HCT116 (cell line): Measurements from ENCODE around the gene CKB. TPM values are rescaled to one million over a fixed set of nuclear protein-coding genes. Genes with fewer than 3 reads are reported as not detected.

Experiments used
- ATAC-seq: fragments of 200-7000 bp; cut with Tn5 transposase; 2 replicates; pipeline ENCODE4 v1.9.1; 2020; ENCODE audit warnings: mild to moderate bottlenecking, moderate library complexity
- BruUV-seq: library from RNA; stranded (reverse); fragments of 400-500 nt; replicated peaks from 2 replicates; lab custom pipeline; 2021; lab: Mats Ljungman, UMichigan
- CTCF ChIA-PET: fragments of 300-600 bp; sonication (Branson Sonifier 250); formaldehyde crosslinking; loops from one replicate; lab custom pipeline; 2021; ENCODE audit warnings: antibody characterized with exemption; lab: Charles Lee
- POLR2A ChIA-PET: fragments of 300-600, 350-600 bp; sonication (Branson Sonifier 250); formaldehyde crosslinking; loops from one replicate; lab custom pipeline; 2021; ENCODE audit warnings: antibody characterized with exemption; lab: Charles Lee
- RAD21 ChIA-PET, 2 experiments: fragments of 300-600 bp; sonication (Branson Sonifier 250); formaldehyde crosslinking; loops; one replicate each; lab custom pipeline; 2023; ENCODE audit warnings: low total read pairs in 2 of 2; ENCODE audit not compliant: uncharacterized antibody in 2 of 2, unreplicated experiment in 2 of 2, low non-redundant PET in 1 of 2; lab: Charles Lee
- DNase-seq: peaks from one replicate; pipeline ENCODE4 v3.0.0-alpha.2; 2010; ENCODE audit warnings: low read depth, low spot score
- H2AFZ ChIP-seq: fragments of 200-600 bp; shearing (Covaris generic), sonication (generic); 2 replicates; pipeline ENCODE4 v1.6.1; 2017; ENCODE audit warnings: low read depth, mixed run types, mixed read lengths, antibody characterized with exemption, low read length; ENCODE audit not compliant: poor library complexity, severe bottlenecking
- H3K27ac ChIP-seq: 2 replicates; pipeline ENCODE4 v1.5.1; 2012; ENCODE audit warnings: low read depth, low read length
- H3K27me3 ChIP-seq: fragments of 200-600 bp; sonication (generic); 2 replicates; pipeline ENCODE4 v1.6.1; 2016; ENCODE audit warnings: mixed run types, low read length, mixed read lengths; ENCODE audit not compliant: insufficient read depth
- H3K36me3 ChIP-seq, 2 experiments: fragments of 200-500 bp in 1 of 2; fragments of 200-600 bp in 1 of 2; sonication (Bioruptor generic) in 1 of 2; sonication (generic) in 1 of 2; 2 replicates each; pipeline versions ENCODE4 v1.5.1 to v1.6.1; 2014 to 2016; ENCODE audit warnings: low read length in 2 of 2, inconsistent platforms in 1 of 2, mixed read lengths in 1 of 2, mixed run types in 1 of 2; ENCODE audit not compliant: insufficient read depth in 2 of 2, control insufficient read depth in 1 of 2
- H3K4me1 ChIP-seq, 2 experiments: fragments of 200-600 bp in 1 of 2; sonication (generic) in 1 of 2; 2 replicates each; pipeline versions ENCODE4 v1.5.1 to v1.6.1; 2012 to 2017; ENCODE audit warnings: low read length in 2 of 2, inconsistent platforms in 1 of 2, mild to moderate bottlenecking in 1 of 2, mixed read lengths in 1 of 2, mixed run types in 1 of 2, moderate library complexity in 1 of 2; ENCODE audit not compliant: insufficient read depth in 2 of 2, control insufficient read depth in 1 of 2
- H3K4me2 ChIP-seq: fragments of 200-600 bp; sonication (generic); 2 replicates; pipeline ENCODE4 v1.6.1; 2017; ENCODE audit warnings: mixed run types, low read length, mixed read lengths
- H3K4me3 ChIP-seq, 2 experiments: fragments of 200-600 bp in 1 of 2; sonication (generic) in 1 of 2; replicated peaks in 1 of 2; 2 replicates each; pipeline ENCODE4 v1.5.1; 2011 to 2016; ENCODE audit warnings: low read length in 2 of 2, control low read depth in 1 of 2, low read depth in 1 of 2, mild to moderate bottlenecking in 1 of 2, mixed read lengths in 1 of 2, mixed run types in 1 of 2
- H3K79me2 ChIP-seq: fragments of 200-600 bp; sonication (generic); 2 replicates; pipeline ENCODE4 v1.6.1; 2017; ENCODE audit warnings: mild to moderate bottlenecking, mixed run types, low read length, moderate library complexity, mixed read lengths; ENCODE audit not compliant: insufficient read depth
- H3K9ac ChIP-seq: fragments of 200-600 bp; sonication (generic); 2 replicates; pipeline ENCODE4 v1.6.1; 2016; ENCODE audit warnings: low read length, mixed read lengths
- H3K9me2 ChIP-seq: fragments of 200-600 bp; sonication (generic), shearing (Covaris generic); 2 replicates; pipeline ENCODE4 v1.6.1; 2017; ENCODE audit warnings: mixed run types, mild to moderate bottlenecking, moderate library complexity; ENCODE audit not compliant: insufficient read depth
- H3K9me3 ChIP-seq, 2 experiments: fragments of 200-500 bp in 1 of 2; fragments of 200-600 bp in 1 of 2; sonication (Bioruptor generic) in 1 of 2; sonication (generic) in 1 of 2; 2 replicates each; pipeline ENCODE4 v1.6.1; 2014 to 2017; ENCODE audit warnings: low read length in 2 of 2, mixed read lengths in 2 of 2, inconsistent platforms in 1 of 2, low read depth in 1 of 2, mild to moderate bottlenecking in 1 of 2, mixed run types in 1 of 2, moderate library complexity in 1 of 2; ENCODE audit not compliant: control insufficient read depth in 1 of 2, insufficient read depth in 1 of 2
- H4K20me1 ChIP-seq: fragments of 200-600 bp; sonication (generic), shearing (Covaris generic); 2 replicates; pipeline ENCODE4 v1.6.1; 2017; ENCODE audit warnings: mixed run types, mild to moderate bottlenecking, moderate library complexity; ENCODE audit not compliant: insufficient read depth
- CEBPB ChIP-seq: IDR thresholded peaks from 2 replicates; pipeline ENCODE4 v1.6.1; 2012; ENCODE audit warnings: low read depth
- EGR1 ChIP-seq: IDR thresholded peaks from 2 replicates; pipeline ENCODE4 v1.6.1; 2012; ENCODE audit warnings: low read depth
- ELF1 ChIP-seq: IDR thresholded peaks from 2 replicates; pipeline ENCODE4 v1.6.1; 2012; ENCODE audit warnings: low read depth, borderline replicate concordance
- EZH2 ChIP-seq: fragments of 200-600 bp; sonication (generic); IDR thresholded peaks from 2 replicates; pipeline ENCODE4 v1.6.1; 2017; ENCODE audit warnings: antibody characterized with exemption, mixed run types
- EZH2phosphoT487 ChIP-seq: fragments of 200-600 bp; IDR thresholded peaks from 2 replicates; pipeline ENCODE4 v1.6.1; 2018; ENCODE audit warnings: antibody characterized with exemption, borderline replicate concordance
- JUND ChIP-seq: IDR thresholded peaks from 2 replicates; pipeline ENCODE4 v1.6.1; 2012
- POLR2A ChIP-seq: IDR thresholded peaks from 2 replicates; pipeline ENCODE4 v1.7.0; 2011; ENCODE audit warnings: borderline replicate concordance; ENCODE audit not compliant: insufficient read depth, insufficient read length; ENCODE audit errors: extremely low read depth
- RAD21 ChIP-seq: IDR thresholded peaks from 2 replicates; pipeline ENCODE4 v1.6.1; 2012; ENCODE audit warnings: low read depth, mild to moderate bottlenecking
- SIN3A ChIP-seq: IDR thresholded peaks from 2 replicates; pipeline ENCODE4 v1.6.1; 2012; ENCODE audit warnings: low read depth
- SP1 ChIP-seq: IDR thresholded peaks from 2 replicates; pipeline ENCODE4 v1.6.1; 2012; ENCODE audit warnings: low read depth
- SRF ChIP-seq: IDR thresholded peaks from 2 replicates; pipeline ENCODE4 v1.6.1; 2012; ENCODE audit warnings: low read depth
- TCF7L2 ChIP-seq: IDR thresholded peaks from 2 replicates; pipeline ENCODE4 v1.7.0; 2011; ENCODE audit warnings: borderline replicate concordance, inconsistent platforms; ENCODE audit not compliant: insufficient read depth, insufficient read length; ENCODE audit errors: extremely low read depth
- YY1 ChIP-seq: IDR thresholded peaks from 2 replicates; pipeline ENCODE4 v1.6.1; 2011; ENCODE audit warnings: low read length, low read depth, moderate library complexity, mild to moderate bottlenecking; ENCODE audit not compliant: insufficient replicate concordance; ENCODE audit errors: extremely low read depth
- ZNF274 ChIP-seq: fragments of 200-500 bp; sonication (Bioruptor generic); IDR thresholded peaks from 2 replicates; pipeline ENCODE4 v1.6.1; 2014; ENCODE audit warnings: mild to moderate bottlenecking, low read depth, low read length, inconsistent platforms
- intact Hi-C: fragments of 100-400 bp; cut with micrococcal nuclease; formaldehyde crosslinking; loops from 2 replicates; pipeline ENCODE4 v1.10.0; 2022
- total RNA-seq: library from RNA; stranded (reverse); gene quantifications from one replicate; pipeline ENCODE4 v1.2.1, GENCODE V29; 2021; ENCODE audit not compliant: unreplicated experiment
- TF ChIP-seq, protein P1 (sequence below): IDR thresholded peaks from 2 replicates; pipeline ENCODE4 v1.6.1; 2012; ENCODE audit warnings: low read depth
- TF ChIP-seq, protein P2 (sequence below): IDR thresholded peaks from 2 replicates; pipeline ENCODE4 v1.6.1; 2012
- TF ChIP-seq, protein P3 (sequence below), 3 experiments: fragments of 200-600 bp in 1 of 3; sonication (generic) in 1 of 3; IDR thresholded peaks in 2 of 3; conservative IDR thresholded peaks in 1 of 3; 2 replicates each; pipeline ENCODE4 v1.5.1; 2012 to 2017; ENCODE audit warnings: low read depth in 2 of 3, low read length in 2 of 3, antibody characterized with exemption in 1 of 3, borderline replicate concordance in 1 of 3, control low read depth in 1 of 3, mild to moderate bottlenecking in 1 of 3, mixed read lengths in 1 of 3, mixed run types in 1 of 3, moderate library complexity in 1 of 3; ENCODE audit not compliant: insufficient read depth in 1 of 3

Gene CKB
- total RNA-seq, 1 experiment from 2014 or later: 605 TPM

GRCh38 chr14:103533137-103533998, 10.7 kb upstream of the CKB start (continued):
- TF ChIP-seq, protein P1, sequence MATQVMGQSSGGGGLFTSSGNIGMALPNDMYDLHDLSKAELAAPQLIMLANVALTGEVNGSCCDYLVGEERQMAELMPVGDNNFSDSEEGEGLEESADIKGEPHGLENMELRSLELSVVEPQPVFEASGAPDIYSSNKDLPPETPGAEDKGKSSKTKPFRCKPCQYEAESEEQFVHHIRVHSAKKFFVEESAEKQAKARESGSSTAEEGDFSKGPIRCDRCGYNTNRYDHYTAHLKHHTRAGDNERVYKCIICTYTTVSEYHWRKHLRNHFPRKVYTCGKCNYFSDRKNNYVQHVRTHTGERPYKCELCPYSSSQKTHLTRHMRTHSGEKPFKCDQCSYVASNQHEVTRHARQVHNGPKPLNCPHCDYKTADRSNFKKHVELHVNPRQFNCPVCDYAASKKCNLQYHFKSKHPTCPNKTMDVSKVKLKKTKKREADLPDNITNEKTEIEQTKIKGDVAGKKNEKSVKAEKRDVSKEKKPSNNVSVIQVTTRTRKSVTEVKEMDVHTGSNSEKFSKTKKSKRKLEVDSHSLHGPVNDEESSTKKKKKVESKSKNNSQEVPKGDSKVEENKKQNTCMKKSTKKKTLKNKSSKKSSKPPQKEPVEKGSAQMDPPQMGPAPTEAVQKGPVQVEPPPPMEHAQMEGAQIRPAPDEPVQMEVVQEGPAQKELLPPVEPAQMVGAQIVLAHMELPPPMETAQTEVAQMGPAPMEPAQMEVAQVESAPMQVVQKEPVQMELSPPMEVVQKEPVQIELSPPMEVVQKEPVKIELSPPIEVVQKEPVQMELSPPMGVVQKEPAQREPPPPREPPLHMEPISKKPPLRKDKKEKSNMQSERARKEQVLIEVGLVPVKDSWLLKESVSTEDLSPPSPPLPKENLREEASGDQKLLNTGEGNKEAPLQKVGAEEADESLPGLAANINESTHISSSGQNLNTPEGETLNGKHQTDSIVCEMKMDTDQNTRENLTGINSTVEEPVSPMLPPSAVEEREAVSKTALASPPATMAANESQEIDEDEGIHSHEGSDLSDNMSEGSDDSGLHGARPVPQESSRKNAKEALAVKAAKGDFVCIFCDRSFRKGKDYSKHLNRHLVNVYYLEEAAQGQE: no peak
- TF ChIP-seq ZNF274 (no peak), POLR2A (no peak), RAD21 (no peak), JUND (no peak)

- ATAC-seq (no peak), DNase-seq (no peak)
- CTCF ChIA-PET: no interaction called here
- Histone ChIP-seq H3K27me3 (no peaks in the 10 kb centered on the region), H3K9ac (no peak overlapping the region), H3K79me2 (peaks cover 30% of the 10 kb centered on the region), H4K20me1 (no peaks in the 10 kb centered on the region), H3K9me2 (no peaks in the 10 kb centered on the region), H3K36me3 (peaks cover 0 to 17% of the 10 kb centered on the region in 2 experiments; a peak in 2 of 4 replicates), H3K4me3 (no peak overlapping the region), H3K4me2 (no peak overlapping the region), H2AFZ (no peak overlapping the region), H3K27ac (no peak overlapping the region), H3K4me1 (peaks cover 10 to 28% of the 10 kb centered on the region in 2 experiments; a peak in 3 of 4 replicates), H3K9me3 (no peaks in the 10 kb centered on the region)
- POLR2A ChIA-PET: interaction anchor here (2.8 kb wide), 1 partner anchor 11 kb away, joined by 9 read pairs; the partner anchor contains the start of gene CKB
- intact Hi-C loops: no loop called here
- RAD21 ChIA-PET: no interaction called here
- no TSS peak for BruUV-seq
- TF ChIP-seq CEBPB (no peak), SIN3A (no peak), EZH2 (no peak), POLR2A (no peak), SRF (no peak), EGR1 (no peak), YY1 (no peak), TCF7L2 (no peak), ELF1 (no peak), SP1 (no peak), EZH2phosphoT487 (no peak), ZNF274 (no peak)
- TF ChIP-seq, protein P2, sequence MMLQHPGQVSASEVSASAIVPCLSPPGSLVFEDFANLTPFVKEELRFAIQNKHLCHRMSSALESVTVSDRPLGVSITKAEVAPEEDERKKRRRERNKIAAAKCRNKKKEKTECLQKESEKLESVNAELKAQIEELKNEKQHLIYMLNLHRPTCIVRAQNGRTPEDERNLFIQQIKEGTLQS: no peak
- TF ChIP-seq, protein P3, sequence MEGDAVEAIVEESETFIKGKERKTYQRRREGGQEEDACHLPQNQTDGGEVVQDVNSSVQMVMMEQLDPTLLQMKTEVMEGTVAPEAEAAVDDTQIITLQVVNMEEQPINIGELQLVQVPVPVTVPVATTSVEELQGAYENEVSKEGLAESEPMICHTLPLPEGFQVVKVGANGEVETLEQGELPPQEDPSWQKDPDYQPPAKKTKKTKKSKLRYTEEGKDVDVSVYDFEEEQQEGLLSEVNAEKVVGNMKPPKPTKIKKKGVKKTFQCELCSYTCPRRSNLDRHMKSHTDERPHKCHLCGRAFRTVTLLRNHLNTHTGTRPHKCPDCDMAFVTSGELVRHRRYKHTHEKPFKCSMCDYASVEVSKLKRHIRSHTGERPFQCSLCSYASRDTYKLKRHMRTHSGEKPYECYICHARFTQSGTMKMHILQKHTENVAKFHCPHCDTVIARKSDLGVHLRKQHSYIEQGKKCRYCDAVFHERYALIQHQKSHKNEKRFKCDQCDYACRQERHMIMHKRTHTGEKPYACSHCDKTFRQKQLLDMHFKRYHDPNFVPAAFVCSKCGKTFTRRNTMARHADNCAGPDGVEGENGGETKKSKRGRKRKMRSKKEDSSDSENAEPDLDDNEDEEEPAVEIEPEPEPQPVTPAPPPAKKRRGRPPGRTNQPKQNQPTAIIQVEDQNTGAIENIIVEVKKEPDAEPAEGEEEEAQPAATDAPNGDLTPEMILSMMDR (IDR thresholded peaks at IDR 0.05 in 2 of 3, conservative IDR thresholded peaks at IDR 0.05 in 1 of 3; ENCODE audit: borderline replicate concordance in 1 of 3, insufficient read depth in 1 of 3, low read depth in 2 of 3, low read length in 2 of 3): no peak
Measured at GRCh38 chr14:103532216-103533136, 9.8 kb upstream of the CKB start.
